CD4-positive, alpha-beta T cell treated with Interleukin-1 beta for 1 hour (primary cell): ENCODE results near the gene NUBP2.

Experiments used
- DNase-seq, 2 donors: peaks; one replicate each; pipeline ENCODE4 v3.0.0-alpha.2; 2020 to 2022

Gene NUBP2

GRCh38 chr16:1772908-1773702 lies 9.7 kb upstream of the NUBP2 start, which contains the start of gene MRPS34:
Gene MRPS34 (minus strand): TSS chr16:1773134. CDS start chr16:1773119, 15 bp downstream.
- peak; percentile 82 to 85 for DNase-seq

DNA sequence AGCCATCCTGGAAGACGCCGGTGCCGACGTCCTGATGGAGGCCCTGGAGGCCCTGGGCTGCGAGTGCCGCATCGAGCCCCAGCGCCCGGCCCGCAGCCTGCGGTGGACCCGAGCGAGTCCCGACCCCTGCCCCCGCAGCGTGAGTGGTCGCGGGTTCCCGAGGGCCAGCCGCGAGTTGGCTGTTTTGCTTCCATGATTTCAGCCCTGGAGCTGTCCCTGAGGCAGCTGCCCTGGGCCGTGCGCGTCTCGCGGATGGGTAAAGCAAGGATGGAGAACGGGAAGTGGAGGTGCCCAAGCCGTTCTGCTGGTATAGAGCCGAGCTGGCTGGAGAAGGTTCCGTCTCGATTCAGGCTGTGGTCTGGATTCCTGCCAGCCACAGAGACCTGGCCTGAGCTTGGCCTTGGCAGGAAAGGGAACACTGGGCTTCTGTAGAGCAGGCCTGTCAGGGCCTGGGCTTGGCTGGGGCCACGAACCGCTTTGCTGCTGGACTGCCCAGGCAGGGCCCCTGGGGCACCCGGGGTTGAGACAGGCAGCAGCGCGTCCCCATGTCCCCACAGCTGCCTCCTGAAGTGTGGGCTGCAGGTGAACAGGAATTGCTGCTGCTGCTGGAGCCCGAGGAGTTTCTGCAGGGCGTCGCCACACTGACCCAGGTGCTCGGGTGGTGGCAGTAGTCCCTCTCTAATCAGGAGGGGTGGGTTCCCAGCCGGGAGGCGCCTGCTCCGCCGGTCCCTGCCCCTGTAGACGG lies 8.9 kb upstream of the NUBP2 start:
- DNase-seq, result no peak

DNA sequence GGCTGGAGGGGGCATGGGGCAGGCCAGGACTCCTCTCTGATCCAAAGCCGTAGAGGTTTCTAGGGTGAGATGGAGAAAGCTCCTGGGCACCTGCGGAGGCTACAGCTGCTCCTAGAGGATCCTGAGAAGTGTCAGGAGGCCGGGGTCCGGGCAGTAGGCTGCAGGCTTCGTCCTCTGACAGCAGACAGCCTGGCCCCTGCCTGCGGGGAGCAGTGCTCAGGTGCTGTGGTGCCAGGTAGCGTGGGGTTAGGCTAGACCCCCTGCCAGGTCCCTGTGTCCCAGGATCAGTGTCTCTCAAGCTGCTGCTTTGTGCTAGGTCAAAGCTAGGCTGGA lies 8.3 kb upstream of the NUBP2 start:
- no peak for DNase-seq

DNA sequence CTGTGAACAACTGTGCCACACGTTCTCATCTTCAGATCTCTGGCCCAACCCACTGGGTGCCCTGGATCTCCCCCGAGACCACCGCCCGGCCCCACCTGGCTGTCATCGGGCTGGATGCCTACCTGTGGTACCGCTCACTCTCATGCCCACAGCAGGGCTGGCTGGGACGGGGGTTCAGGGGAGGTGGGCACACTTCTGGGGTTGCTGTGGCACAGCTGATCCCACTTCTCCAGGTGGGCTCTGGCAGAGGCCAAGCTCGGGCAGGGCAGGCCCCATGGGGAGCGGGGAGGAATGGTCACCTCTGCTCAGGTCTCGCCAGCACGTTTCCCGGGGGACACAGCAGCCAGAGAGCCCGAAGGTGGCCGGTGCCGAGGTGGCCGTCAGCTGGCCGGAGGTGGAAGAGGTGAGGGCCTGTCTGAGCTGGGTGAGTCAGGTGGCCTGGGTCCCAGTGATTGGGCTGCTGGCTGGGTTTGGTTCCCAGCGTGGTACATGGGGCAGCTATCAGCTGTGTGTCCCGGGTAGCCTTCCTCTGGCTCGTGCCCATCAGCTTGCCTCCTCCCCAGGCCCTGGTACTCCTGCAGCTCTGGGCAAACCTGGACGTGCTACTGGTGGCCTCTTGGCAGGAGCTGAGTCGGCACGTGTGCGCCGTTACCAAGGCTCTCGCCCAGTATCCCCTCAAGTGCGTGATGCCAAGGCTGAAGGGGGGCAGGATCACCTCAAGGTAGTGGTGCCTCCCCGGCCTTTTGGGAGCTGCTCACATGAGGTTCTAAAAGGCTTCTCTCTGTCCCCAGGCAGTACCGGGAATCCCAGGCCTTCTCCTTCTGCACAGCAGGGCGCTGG lies 7.5 kb upstream of the NUBP2 start:
- no peak for DNase-seq

- DNase-seq, result no peak
Observed at GRCh38 chr16:1775846-1776671, 6.7 kb upstream of the NUBP2 start.

DNA sequence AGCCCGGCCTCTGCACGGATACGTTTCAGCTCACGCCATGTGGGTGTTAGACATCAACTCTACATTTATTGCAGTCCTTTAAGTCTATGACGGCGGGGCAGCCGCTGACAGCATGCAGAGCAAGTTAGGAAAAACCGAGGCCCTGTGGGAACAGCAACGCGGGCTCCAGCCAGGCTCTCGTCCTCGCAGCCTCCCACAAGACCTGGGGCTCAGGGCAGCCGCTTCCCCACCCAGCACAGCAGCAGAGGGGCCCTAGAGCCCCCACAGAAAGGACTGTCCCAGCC lies 6.1 kb upstream of the NUBP2 start:
- no peak for DNase-seq

GRCh38 chr16:1776991-1777374 lies 5.8 kb upstream of the NUBP2 start:
- no peak for DNase-seq

- DNase-seq, result no peak
Observed at GRCh38 chr16:1777375-1778199, 5.2 kb upstream of the NUBP2 start.

GRCh38 chr16:1778200-1779179 lies 4.3 kb upstream of the NUBP2 start:
- no peak for DNase-seq

DNA sequence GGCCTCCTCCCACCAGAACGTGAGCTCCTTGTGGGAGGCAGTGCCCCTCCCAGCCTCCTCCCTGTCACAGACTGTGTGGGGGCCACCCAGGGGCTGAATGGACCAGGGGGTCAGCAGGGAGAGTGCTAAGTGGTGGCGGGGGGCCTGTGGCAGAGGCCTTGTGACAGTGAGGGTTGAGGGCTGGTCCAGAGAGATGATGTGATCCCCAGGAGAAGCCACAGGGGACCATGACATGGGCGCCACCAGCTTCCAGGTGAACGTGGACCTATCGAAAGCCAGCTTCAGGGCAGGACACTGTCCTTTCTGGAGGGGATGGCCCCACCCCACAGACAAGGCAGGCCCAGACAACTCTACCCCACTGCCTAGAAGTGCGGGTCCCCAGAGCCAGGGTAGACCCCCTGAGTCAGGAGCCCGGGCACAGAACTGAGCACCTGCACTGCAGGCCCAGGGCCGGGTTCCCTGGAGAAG lies 3.5 kb upstream of the NUBP2 start:
- DNase-seq, result no peak

GRCh38 chr16:1779741-1780676 lies 2.8 kb upstream of the NUBP2 start:
- no peak for DNase-seq

- no peak for DNase-seq
Observed at GRCh38 chr16:1780677-1781072, 2.1 kb upstream of the NUBP2 start.

GRCh38 chr16:1781254-1781653 lies 1.5 kb upstream of the NUBP2 start:
- no peak for DNase-seq

GRCh38 chr16:1781758-1782407 lies 877 bp upstream of the NUBP2 start:
- peak in 1 of 2 donors; percentile 22 for DNase-seq

- no peak for DNase-seq
Observed at GRCh38 chr16:1784977-1785845, 2.5 kb downstream of the NUBP2 start.

- no peak for DNase-seq
Observed at GRCh38 chr16:1785846-1786170, 3.0 kb downstream of the NUBP2 start.

- DNase-seq, result no peak
Observed at GRCh38 chr16:1786242-1787055, 3.7 kb downstream of the NUBP2 start.
